HEK293T (cell line): Measurements from ENCODE around the gene ZNHIT6.
A peak's percentile ranks its signal among the peaks of the same experiment; 100 is the strongest.

Experiments used
- CTCF ChIA-PET: fragments of 350-600 bp; formaldehyde crosslinking; extraction: SDS; loops from one replicate; lab custom pipeline; 2021; ENCODE audit warnings: antibody characterized with exemption, inconsistent platforms; lab: Yijun Ruan, JAX
- POLR2A ChIA-PET: fragments of 350-600 bp; formaldehyde crosslinking; extraction: SDS; loops from one replicate; lab custom pipeline; 2020; ENCODE audit warnings: antibody characterized with exemption, inconsistent platforms; lab: Yijun Ruan, JAX
- DNase-seq: peaks from one replicate; pipeline ENCODE4 v3.0.0; 2012; ENCODE audit warnings: mixed read lengths; ENCODE audit errors: extremely low spot score
- ARNT ChIP-seq: fragments of 450-650 bp; IDR thresholded peaks from 2 replicates; pipeline ENCODE4 v1.6.1; 2017; ENCODE audit warnings: mild to moderate bottlenecking
- BHLHE40 ChIP-seq: fragments of 450-650 bp; IDR thresholded peaks from 2 replicates; pipeline ENCODE4 v1.6.1; 2016; ENCODE audit warnings: mild to moderate bottlenecking, moderate library complexity, borderline replicate concordance
- CTBP1 ChIP-seq: fragments of 450-650 bp; IDR thresholded peaks from 2 replicates; pipeline ENCODE4 v1.6.1; 2016; ENCODE audit warnings: borderline replicate concordance
- ELF4 ChIP-seq: fragments of 450-650 bp; IDR thresholded peaks from 2 replicates; pipeline ENCODE4 v1.6.1; 2017; ENCODE audit warnings: antibody characterized with exemption
- FOXA1 ChIP-seq: fragments of 450-650 bp; IDR thresholded peaks from 2 replicates; pipeline ENCODE4 v1.6.1; 2016; ENCODE audit warnings: mild to moderate bottlenecking
- FOXK2 ChIP-seq: fragments of 450-650 bp; IDR thresholded peaks from 2 replicates; pipeline ENCODE4 v1.6.1; 2016; ENCODE audit warnings: mild to moderate bottlenecking
- FOXM1 ChIP-seq: fragments of 450-650 bp; IDR thresholded peaks from 2 replicates; pipeline ENCODE4 v1.6.1; 2017; ENCODE audit warnings: mild to moderate bottlenecking, borderline replicate concordance
- HDGF ChIP-seq: fragments of 450-650 bp; IDR thresholded peaks from 2 replicates; pipeline ENCODE4 v1.6.1; 2017; ENCODE audit warnings: antibody characterized with exemption, borderline replicate concordance
- L3MBTL2 ChIP-seq: fragments of 450-650 bp; conservative IDR thresholded peaks from 2 replicates; pipeline ENCODE4 v1.6.1; 2016; ENCODE audit warnings: mild to moderate bottlenecking
- LEF1 ChIP-seq: fragments of 450-650 bp; IDR thresholded peaks from 2 replicates; pipeline ENCODE4 v1.6.1; 2017; ENCODE audit warnings: mild to moderate bottlenecking, borderline replicate concordance
- NFRKB ChIP-seq: fragments of 450-650 bp; IDR thresholded peaks from 2 replicates; pipeline ENCODE4 v1.6.1; 2016; ENCODE audit warnings: mild to moderate bottlenecking, moderate library complexity
- PKNOX1 ChIP-seq: fragments of 450-650 bp; IDR thresholded peaks from 2 replicates; pipeline ENCODE4 v1.6.1; 2016
- SP1 ChIP-seq: fragments of 450-650 bp; IDR thresholded peaks from 2 replicates; pipeline ENCODE4 v1.6.1; 2017
- SUZ12 ChIP-seq: fragments of 450-650 bp; IDR thresholded peaks from 2 replicates; pipeline ENCODE4 v1.6.1; 2016; ENCODE audit warnings: mild to moderate bottlenecking
- TARDBP ChIP-seq: fragments of 450-650 bp; IDR thresholded peaks from 2 replicates; pipeline ENCODE4 v1.6.1; 2016
- ZNF384 ChIP-seq: fragments of 450-650 bp; IDR thresholded peaks from 2 replicates; pipeline ENCODE4 v1.6.1; 2016

The ZNHIT6 gene

GRCh38 chr1:85616736-85617135, 91.5 kb downstream of the ZNHIT6 start:
- no peak for DNase-seq
- CTCF ChIA-PET = no interaction called here
- POLR2A ChIA-PET = no interaction called here
- TF ChIP-seq NFRKB = no peak

- no peak for DNase-seq
- POLR2A ChIA-PET = no interaction called here
- CTCF ChIA-PET = no interaction called here
- TF ChIP-seq FOXK2 = no peak
- no peak for TF ChIP-seq PKNOX1
- no peak for TF ChIP-seq ARNT
- TF ChIP-seq ZNF384 = no peak
- no peak for TF ChIP-seq L3MBTL2
- no peak for TF ChIP-seq SUZ12
- TF ChIP-seq SP1 = no peak
- no peak for TF ChIP-seq LEF1
- no peak for TF ChIP-seq CTBP1
- no peak for TF ChIP-seq BHLHE40
- TF ChIP-seq TARDBP = no peak
- no peak for TF ChIP-seq HDGF
These were observed 91.9 kb downstream of the ZNHIT6 start for GRCh38 chr1:85616364-85616705.

GRCh38 chr1:85615586-85616363, 92.5 kb downstream of the ZNHIT6 start:
- POLR2A ChIA-PET = no interaction called here
- DNase-seq = no peak
- TF ChIP-seq FOXK2 = no peak
- TF ChIP-seq PKNOX1 = no peak
- CTCF ChIA-PET = no interaction called here

GRCh38 chr1:85612704-85613361, 95.4 kb downstream of the ZNHIT6 start:
- TF ChIP-seq ZNF384 (no peak), FOXM1 (no peak), FOXA1 (no peak)
- POLR2A ChIA-PET = interaction anchor here (0.7 kb wide), 1 partner anchor 32 kb away, joined by 3 read pairs; no protein-coding TSS in a partner anchor
- CTCF ChIA-PET = interaction anchor here (0.6 to 1.5 kb wide), 6 partner anchors 9 to 304 kb away, joined by 3 to 5 read pairs (median 3); no protein-coding TSS in a partner anchor
- DNase-seq = peak; percentile 61

- ChIA-PET POLR2A (no interaction called here), CTCF (interaction anchor here (1.2 kb wide), 1 partner anchor 303 kb away, joined by 3 read pairs; no protein-coding TSS in a partner anchor)
- no peak for TF ChIP-seq HDGF
- TF ChIP-seq ELF4 = no peak
- no peak for TF ChIP-seq SP1
- TF ChIP-seq CTBP1 = no peak
- TF ChIP-seq LEF1 = no peak
- DNase-seq = no peak
These were observed 96.4 kb downstream of the ZNHIT6 start for GRCh38 chr1:85611856-85612255.

GRCh38 chr1:85611425-85611824, 96.8 kb downstream of the ZNHIT6 start:
- TF ChIP-seq BHLHE40 (no peak), PKNOX1 (no peak), SP1 (no peak), FOXA1 (no peak), ZNF384 (no peak), L3MBTL2 (no peak), FOXM1 (no peak), CTBP1 (no peak), FOXK2 (no peak), ARNT (no peak), LEF1 (no peak), ELF4 (no peak), TARDBP (no peak), NFRKB (no peak), SUZ12 (no peak), HDGF (no peak)
- ChIA-PET CTCF (no interaction called here), POLR2A (no interaction called here)
- DNase-seq = no peak

- TF ChIP-seq HDGF (no peak), SUZ12 (no peak), FOXM1 (no peak), BHLHE40 (no peak), PKNOX1 (no peak), ARNT (no peak), SP1 (no peak), L3MBTL2 (no peak), ELF4 (no peak), FOXA1 (no peak), ZNF384 (no peak), FOXK2 (no peak), CTBP1 (no peak), TARDBP (no peak), LEF1 (no peak), NFRKB (no peak)
- CTCF ChIA-PET = no interaction called here
- DNase-seq = no peak
- POLR2A ChIA-PET = no interaction called here
These were observed 98.3 kb downstream of the ZNHIT6 start for GRCh38 chr1:85609976-85610375.
